ENCODE measurements around the gene POP4. TPM values are rescaled to one million over a fixed set of nuclear protein-coding genes. Genes with fewer than 3 reads are reported as not detected.

Gene POP4
- total RNA-seq, 4 donors from 2014 or later = 10.3 to 54.0 (median 36.4) TPM

DNA sequence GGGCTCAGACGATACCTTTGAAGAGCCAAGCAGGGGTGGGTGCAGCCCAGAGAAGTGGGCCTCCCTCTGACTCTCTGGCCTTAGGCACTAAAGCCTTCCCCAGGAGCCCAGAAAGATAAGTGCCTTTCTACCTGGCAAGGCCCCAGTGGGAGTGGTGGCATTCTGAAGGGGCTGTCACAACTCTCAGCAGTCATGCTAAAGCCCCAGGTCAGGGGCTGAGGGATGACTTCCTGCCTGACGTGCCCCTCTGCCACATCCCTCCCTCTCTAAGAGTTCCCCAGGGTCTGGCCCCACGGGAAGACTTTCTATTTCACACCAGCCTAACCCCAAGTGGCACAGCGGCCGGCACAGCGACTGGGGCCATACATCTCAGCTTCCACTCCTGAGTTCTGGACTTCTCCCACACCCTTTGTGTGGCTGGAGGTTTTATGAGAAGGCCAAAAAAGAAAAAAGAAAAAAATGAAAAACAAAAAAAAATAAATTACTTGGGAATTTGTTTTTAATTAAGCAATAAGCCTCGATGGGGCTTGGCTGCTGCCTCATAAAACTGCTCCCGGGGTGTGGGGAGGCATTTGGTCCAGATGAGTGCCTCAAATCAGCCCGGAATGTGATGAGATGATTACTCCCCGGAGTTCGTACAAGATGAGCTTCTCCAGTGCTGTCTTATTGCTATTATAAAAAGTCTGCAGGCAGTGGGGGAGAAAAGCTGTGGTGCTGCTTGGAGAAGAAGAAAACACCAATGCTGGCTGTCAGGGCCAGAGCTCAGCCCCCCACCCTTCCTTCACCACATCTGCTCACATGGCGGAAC, 30.7 kb downstream of the POP4 start:
- H3K27me3 ChIP-seq = no peaks in the 10 kb centered on the region
- intact Hi-C loops (cut with DNase I; ENCODE audit: low total_unique reads) = no loop called here
- TF ChIP-seq, protein P1, sequence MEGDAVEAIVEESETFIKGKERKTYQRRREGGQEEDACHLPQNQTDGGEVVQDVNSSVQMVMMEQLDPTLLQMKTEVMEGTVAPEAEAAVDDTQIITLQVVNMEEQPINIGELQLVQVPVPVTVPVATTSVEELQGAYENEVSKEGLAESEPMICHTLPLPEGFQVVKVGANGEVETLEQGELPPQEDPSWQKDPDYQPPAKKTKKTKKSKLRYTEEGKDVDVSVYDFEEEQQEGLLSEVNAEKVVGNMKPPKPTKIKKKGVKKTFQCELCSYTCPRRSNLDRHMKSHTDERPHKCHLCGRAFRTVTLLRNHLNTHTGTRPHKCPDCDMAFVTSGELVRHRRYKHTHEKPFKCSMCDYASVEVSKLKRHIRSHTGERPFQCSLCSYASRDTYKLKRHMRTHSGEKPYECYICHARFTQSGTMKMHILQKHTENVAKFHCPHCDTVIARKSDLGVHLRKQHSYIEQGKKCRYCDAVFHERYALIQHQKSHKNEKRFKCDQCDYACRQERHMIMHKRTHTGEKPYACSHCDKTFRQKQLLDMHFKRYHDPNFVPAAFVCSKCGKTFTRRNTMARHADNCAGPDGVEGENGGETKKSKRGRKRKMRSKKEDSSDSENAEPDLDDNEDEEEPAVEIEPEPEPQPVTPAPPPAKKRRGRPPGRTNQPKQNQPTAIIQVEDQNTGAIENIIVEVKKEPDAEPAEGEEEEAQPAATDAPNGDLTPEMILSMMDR (IDR thresholded peaks at IDR 0.05) = no peak
- no peak for TF ChIP-seq POLR2A (IDR thresholded peaks at IDR 0.05)
- no peaks in the 10 kb centered on the region for H3K36me3 ChIP-seq
- no peaks in the 10 kb centered on the region for H3K4me1 ChIP-seq
- DNase-seq = peak in 1 of 2 donors; percentile 37
- peak overlapping the region; percentile 76 to 79 for H3K27ac ChIP-seq
- no peaks in the 10 kb centered on the region for H3K9me3 ChIP-seq
- no peak overlapping the region for H3K4me3 ChIP-seq

DNA sequence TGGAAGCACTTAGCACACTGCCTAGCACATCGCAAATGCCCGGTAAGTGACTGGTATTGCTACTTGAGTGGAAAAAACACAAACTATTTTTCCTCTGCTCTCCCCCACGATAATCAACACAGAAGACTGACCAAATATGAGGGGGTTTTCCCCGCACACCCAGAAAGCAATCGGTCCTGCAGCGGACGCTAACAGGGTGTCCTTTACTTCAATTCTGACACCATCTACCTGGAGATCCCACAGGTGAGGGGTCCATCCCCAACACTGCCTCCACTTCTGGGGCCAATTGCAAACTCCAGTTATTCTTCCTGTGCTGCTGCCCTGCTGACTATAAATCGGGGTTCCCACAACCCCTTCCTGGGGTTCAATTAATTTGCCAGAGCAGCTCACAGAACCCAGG, 33.0 kb downstream of the POP4 start:
- Histone ChIP-seq H3K36me3 (no peaks in the 10 kb centered on the region), H3K27ac (peak overlapping the region in 1 of 2 donors; percentile 79), H3K4me1 (no peaks in the 10 kb centered on the region), H3K4me3 (no peak overlapping the region), H3K9me3 (no peaks in the 10 kb centered on the region), H3K27me3 (no peaks in the 10 kb centered on the region)
- DNase-seq = no peak
- intact Hi-C loops (cut with DNase I; ENCODE audit: low total_unique reads) = no loop called here
- TF ChIP-seq, protein P1 (IDR thresholded peaks at IDR 0.05) = no peak
- TF ChIP-seq POLR2A (IDR thresholded peaks at IDR 0.05) = no peak

DNA sequence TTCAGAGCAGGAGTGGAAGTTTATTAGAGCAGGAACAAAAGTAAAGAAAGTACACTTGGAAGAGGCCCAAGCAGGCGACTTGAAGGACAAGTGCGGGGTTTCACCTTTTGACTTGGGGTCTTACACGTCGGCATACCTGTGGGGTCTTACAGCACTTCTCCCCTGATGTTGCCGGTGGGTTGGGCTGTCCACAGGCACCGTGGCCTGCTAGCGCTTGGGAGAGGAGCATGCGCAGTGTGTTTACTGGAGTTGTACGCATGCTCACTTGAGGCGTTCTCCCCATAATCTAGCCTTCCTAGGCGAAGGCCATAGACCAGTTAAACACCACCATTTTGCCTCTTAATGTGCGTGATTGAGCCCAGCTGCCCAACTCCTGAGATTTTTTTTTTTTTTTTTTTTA, 34.1 kb downstream of the POP4 start:
- Histone ChIP-seq H3K4me1 (no peaks in the 10 kb centered on the region), H3K4me3 (no peak overlapping the region), H3K27me3 (no peaks in the 10 kb centered on the region), H3K9me3 (no peaks in the 10 kb centered on the region), H3K27ac (no peak overlapping the region), H3K36me3 (no peaks in the 10 kb centered on the region)
- no peak for DNase-seq
- intact Hi-C loops (cut with DNase I; ENCODE audit: low total_unique reads) = no loop called here
- TF ChIP-seq, protein P1 (IDR thresholded peaks at IDR 0.05) = no peak
- TF ChIP-seq POLR2A (IDR thresholded peaks at IDR 0.05) = no peak

DNA sequence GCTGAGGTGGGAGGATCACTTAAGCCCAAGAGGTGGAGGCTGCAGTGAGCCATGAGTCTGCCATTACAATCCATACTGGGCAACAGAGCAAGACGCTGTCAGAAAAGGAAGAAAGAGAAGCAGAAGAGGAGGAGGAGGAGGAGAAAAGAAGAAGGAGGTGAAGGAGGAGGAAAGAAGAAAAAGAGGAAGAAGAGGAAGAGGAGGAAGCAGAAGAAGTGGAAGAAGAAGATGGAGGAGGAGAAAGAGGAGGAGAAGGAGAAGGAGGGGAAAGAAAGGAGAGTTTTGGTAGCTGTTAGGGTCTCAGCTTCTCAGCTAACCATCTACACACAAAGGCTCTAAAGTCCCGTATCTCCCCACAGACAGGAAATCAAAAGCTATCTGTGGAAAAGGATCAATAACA, 35.5 kb downstream of the POP4 start:
- no peaks in the 10 kb centered on the region for H3K9me3 ChIP-seq
- H3K4me3 ChIP-seq = no peak overlapping the region
- H3K36me3 ChIP-seq = no peaks in the 10 kb centered on the region
- no peak for DNase-seq
- H3K27ac ChIP-seq = no peak overlapping the region
- H3K27me3 ChIP-seq = no peaks in the 10 kb centered on the region
- H3K4me1 ChIP-seq = peaks cover 0 to 3% of the 10 kb centered on the region in 2 donors
- no peak for TF ChIP-seq POLR2A (IDR thresholded peaks at IDR 0.05)
- TF ChIP-seq, protein P1 (IDR thresholded peaks at IDR 0.05) = no peak
- intact Hi-C loops (cut with DNase I; ENCODE audit: low total_unique reads) = no loop called here

DNA sequence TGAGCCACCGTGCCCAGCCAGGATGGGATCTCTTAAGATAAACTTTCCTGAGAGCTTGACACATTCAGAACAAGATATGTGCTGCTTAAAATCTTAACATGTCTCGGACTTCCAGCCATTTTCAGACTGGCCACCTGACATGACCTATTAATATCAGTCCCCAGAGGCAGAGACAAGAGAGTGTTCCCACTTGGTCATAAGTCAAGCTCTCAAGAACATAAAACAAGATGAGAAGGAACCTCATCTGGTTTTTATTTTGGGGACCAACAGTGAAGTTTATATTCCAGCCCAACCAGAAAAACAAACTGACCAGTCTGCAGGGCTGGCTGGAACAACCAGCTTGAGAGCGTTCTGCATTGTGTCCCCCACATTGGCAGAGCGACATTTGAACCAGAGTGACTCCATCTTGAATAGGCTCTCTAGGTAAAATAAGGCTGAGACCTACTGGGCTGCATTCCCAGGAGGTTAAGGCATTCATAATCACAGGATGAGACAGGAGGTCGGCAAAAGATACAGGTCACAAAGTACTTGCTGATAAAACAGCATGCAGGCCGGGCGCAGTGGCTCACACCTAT, 37.4 kb downstream of the POP4 start:
- intact Hi-C loops (cut with DNase I; ENCODE audit: low total_unique reads) = no loop called here
- H3K27ac ChIP-seq = no peak overlapping the region
- H3K9me3 ChIP-seq = no peaks in the 10 kb centered on the region
- no peak overlapping the region for H3K4me3 ChIP-seq
- DNase-seq = no peak
- no peak for TF ChIP-seq POLR2A (IDR thresholded peaks at IDR 0.05)
- H3K36me3 ChIP-seq = no peaks in the 10 kb centered on the region
- no peaks in the 10 kb centered on the region for H3K27me3 ChIP-seq
- peaks cover 0 to 3% of the 10 kb centered on the region in 2 donors for H3K4me1 ChIP-seq

All from uterus (tissue), 4 donors.